Loucy (cell line): Measurements from ENCODE around the gene SHISAL1.

Experiments
- CTCF ChIP-seq: fragments of 200-600 bp; sonication (generic); conservative IDR thresholded peaks from 2 replicates; pipeline ENCODE4 v1.5.1; 2014; ENCODE audit warnings: mild to moderate bottlenecking, antibody characterized with exemption, low read length
- EZH2phosphoT487 ChIP-seq: fragments of 200-600 bp; IDR thresholded peaks from 2 replicates; pipeline ENCODE4 v1.6.1; 2018; ENCODE audit warnings: antibody characterized with exemption, mild to moderate bottlenecking, moderate library complexity, borderline replicate concordance

- TF ChIP-seq CTCF (no peak), EZH2phosphoT487 (no peak)
Observed at GRCh38 chr22:44195189-44195871, 117.4 kb downstream of the SHISAL1 start.
